NCI-H2196 treated with DMSO at 0.1 percent for 48 hours (cell line): Measurements from ENCODE around the gene FNDC11.
"Not testable (repeated sequence)": the region's sequence is repeated elsewhere in the genome, so short reads cannot be mapped to it uniquely, and the experiment has no call there.

Source experiments
- DNase-seq: peaks from one replicate; lab custom pipeline; 2025; ENCODE audit not compliant: unreplicated experiment; lab: John Stamatoyannopoulos, UW

Gene FNDC11

GRCh38 chr20:63553933-63554290, at the start of gene FNDC11:
FNDC11 (plus strand) TSS chr20:63554159; CDS start chr20:63555664, 1,505 bp downstream.
- no peak for DNase-seq

GRCh38 chr20:63504642-63505041, 49.3 kb upstream of the FNDC11 start:
- DNase-seq: no peak

GRCh38 chr20:63505281-63505680, 48.7 kb upstream of the FNDC11 start:
- DNase-seq: no peak

GRCh38 chr20:63505723-63506122, 48.2 kb upstream of the FNDC11 start:
- DNase-seq: no peak

GRCh38 chr20:63507083-63507743, 46.7 kb upstream of the FNDC11 start:
- no peak for DNase-seq

GRCh38 chr20:63508072-63508768, 45.7 kb upstream of the FNDC11 start:
- no peak for DNase-seq

GRCh38 chr20:63509088-63509564, 44.8 kb upstream of the FNDC11 start:
- no peak for DNase-seq

GRCh38 chr20:63513207-63513606, 40.8 kb upstream of the FNDC11 start:
- DNase-seq: no peak

GRCh38 chr20:63514520-63514919, 39.4 kb upstream of the FNDC11 start:
- not testable (repeated sequence) for DNase-seq

- DNase-seq: no peak
Observed at GRCh38 chr20:63517376-63518309, 36.3 kb upstream of the FNDC11 start.

- no peak for DNase-seq
Observed at GRCh38 chr20:63518351-63518861, 35.6 kb upstream of the FNDC11 start.

- DNase-seq: no peak
Observed at GRCh38 chr20:63518946-63519667, 34.9 kb upstream of the FNDC11 start.

GRCh38 chr20:63519668-63520503, 34.1 kb upstream of the FNDC11 start:
- DNase-seq: peak; percentile 61

- peak; percentile 58 for DNase-seq
Observed at GRCh38 chr20:63520504-63520933, 33.4 kb upstream of the FNDC11 start, which contains the start of gene PPDPF. PPDPF (plus strand) TSS chr20:63520765; CDS start chr20:63521309, 544 bp downstream.

- DNase-seq: peak; percentile 38
Observed at GRCh38 chr20:63520934-63521601, 32.9 kb upstream of the FNDC11 start.

GRCh38 chr20:63521602-63522001, 32.4 kb upstream of the FNDC11 start:
- DNase-seq: no peak

GRCh38 chr20:63522091-63522868, 31.7 kb upstream of the FNDC11 start:
- DNase-seq: no peak

- no peak for DNase-seq
Observed at GRCh38 chr20:63522981-63523611, 30.9 kb upstream of the FNDC11 start.
